NCI-H526 (cell line): ENCODE results near the gene ZNF317.

Experiments used
- DNase-seq, 2 experiments: peaks; one replicate each; lab custom pipeline; 2025; lab: John Stamatoyannopoulos, UW

ZNF317 gene

DNA sequence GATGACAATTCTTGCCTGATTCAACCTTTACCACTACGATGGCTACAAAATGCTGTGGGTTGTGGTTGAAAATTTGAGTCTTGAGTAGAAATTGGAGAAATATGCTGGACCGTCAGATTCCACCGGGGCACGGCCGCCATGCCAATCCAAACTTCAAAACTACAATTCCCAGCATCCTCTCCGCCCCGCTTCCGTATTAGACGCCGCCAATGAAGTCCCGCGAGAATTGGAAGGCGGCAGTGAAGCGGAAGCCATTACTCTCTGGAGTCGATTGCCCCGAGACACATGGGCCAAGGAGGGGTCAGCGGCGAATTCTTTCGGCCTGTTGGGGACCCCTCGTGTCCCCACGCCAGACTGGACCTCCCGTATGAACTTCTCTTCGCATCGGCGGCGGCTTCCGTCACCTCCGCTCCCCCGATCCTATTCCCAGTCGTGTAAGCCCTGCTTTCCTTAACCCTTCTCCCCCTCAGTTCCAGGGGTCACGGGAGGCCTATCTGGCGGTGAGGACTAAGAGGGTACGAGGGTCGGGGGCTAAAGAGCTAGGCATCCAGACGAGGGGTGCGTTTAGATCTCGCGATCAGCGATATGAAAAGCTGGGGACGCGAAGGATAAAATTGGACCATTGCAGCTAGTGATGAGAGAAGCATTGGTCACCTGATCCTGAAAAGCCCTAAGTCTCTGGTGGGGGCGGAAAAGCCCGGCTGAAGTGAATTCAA lies at the start of gene ZNF317:
ZNF317 (plus strand) TSS at position 239 of the 716 bp plus-strand sequence. CDS start 15,620 bp downstream, outside the sequence.
- DNase-seq, result peak; percentile 59 to 91

GRCh38 chr19:9107375-9107774 lies 32.8 kb upstream of the ZNF317 start, which contains the start of gene OR7G2:
Gene OR7G2 (minus strand): TSS chr19:9107475. CDS start chr19:9103243, 4,232 bp downstream.
- DNase-seq, result no peak

GRCh38 chr19:9109959-9110358 lies 30.2 kb upstream of the ZNF317 start:
- no peak for DNase-seq

- no peak for DNase-seq
Measured at GRCh38 chr19:9115307-9115813, 24.8 kb upstream of the ZNF317 start, which contains the start of gene OR7G1. Gene OR7G1 (minus strand): TSS chr19:9115763. CDS start chr19:9115763, 0 bp downstream.

DNA sequence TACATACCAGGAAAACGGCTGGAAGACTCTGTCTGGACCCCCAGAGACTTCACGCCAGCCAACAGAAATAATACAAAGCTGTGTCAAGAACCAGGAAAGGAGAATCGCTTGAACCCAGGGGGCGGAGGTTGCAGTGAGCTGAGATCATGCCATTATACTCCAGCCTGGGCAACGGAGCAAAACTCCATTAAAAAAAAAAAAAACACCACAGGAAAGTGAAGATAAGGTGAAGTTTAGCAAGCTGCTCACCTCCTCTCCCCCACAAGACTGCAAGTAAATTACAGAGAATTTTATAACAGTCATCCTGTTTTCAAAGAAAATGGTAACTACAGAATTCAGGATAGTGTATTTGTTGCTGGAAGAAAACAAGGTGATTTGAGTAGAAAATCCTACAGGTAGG lies 23.6 kb upstream of the ZNF317 start:
- no peak for DNase-seq

DNA sequence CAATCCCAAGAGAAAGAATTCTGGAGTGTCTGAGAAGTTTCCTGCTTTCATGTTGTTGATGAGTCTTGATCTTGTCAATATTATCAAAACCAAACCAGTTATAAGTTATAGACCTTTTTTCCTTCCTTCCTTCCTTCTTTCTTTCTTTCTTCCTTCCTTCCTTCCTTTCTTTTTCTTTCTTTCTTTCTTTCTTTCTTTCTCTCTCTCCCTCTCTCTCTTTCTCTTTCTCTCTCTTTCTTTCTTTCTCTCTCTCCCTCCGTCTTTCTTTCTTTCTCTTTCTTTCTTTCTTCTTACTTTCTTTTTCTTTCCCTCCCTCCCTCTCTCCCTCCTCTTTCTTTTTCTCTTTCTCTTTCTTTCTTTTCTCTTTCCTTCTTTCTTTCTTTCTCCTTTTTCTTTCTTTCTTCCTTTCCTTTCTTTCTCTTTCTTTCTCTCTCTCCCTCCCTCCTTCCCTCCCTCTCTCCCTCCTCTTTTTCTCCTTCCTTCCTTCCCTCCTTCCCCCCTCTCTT lies 13.2 kb upstream of the ZNF317 start, which contains the start of gene OR7G3:
OR7G3 (minus strand) TSS at position 51 of the 506 bp plus-strand sequence; CDS start at position 51, 0 bp downstream.
- DNase-seq, result no peak

- no peak for DNase-seq
Measured at GRCh38 chr19:9128171-9128570, 12.0 kb upstream of the ZNF317 start.

- DNase-seq, result no peak
Measured at GRCh38 chr19:9130965-9131364, 9.2 kb upstream of the ZNF317 start.

- no peak for DNase-seq
Measured at GRCh38 chr19:9132422-9132821, 7.8 kb upstream of the ZNF317 start.

DNA sequence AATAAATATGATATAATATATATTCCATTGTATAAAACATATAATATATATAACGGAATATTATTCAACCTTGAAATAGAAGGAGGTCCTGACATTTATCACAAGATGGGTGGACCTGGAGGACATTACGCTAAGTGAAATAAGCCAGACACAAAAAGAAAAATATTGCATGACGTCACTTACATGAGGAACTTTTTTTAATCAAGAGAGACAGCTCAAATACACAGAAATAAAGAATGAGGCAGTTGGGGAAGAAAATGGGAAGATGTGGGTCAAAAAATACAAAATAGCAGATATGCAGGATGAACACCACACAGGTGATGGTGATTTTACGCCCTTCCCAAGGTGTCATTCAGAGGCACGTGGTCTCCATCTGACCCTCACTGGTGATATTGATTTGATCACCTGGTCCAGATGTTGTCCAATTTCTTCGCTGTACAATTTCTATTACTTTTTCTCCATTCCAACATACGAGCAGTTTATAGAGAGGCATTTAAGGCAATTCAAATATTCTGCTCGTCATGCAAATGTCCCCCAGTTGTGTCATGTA lies 513 bp upstream of the ZNF317 start:
- peak in 1 of 2 experiments; percentile 1 for DNase-seq

GRCh38 chr19:9144920-9145319 lies 4.7 kb downstream of the ZNF317 start:
- DNase-seq, result no peak

DNA sequence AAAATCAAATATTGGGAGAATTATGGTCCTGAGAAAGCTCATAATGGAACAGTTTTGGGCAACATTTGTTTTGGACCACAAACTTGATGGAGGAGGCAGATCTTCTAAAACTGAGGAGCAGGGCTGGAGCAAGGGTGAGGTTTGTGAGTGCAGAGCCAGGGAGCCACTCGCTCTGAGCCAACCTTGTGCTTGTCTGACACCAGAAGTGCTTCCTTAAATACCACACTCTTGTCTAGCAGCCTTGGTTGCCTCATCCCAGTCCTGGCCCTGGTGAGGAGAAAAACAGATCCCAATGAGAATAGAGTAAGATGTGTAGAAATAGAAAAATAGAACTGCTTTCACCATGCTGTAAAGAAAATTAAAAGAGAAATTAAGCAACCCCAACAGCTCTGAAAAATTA lies 6.7 kb downstream of the ZNF317 start:
- no peak for DNase-seq

- no peak for DNase-seq
Measured at GRCh38 chr19:9148697-9149096, 8.5 kb downstream of the ZNF317 start.

DNA sequence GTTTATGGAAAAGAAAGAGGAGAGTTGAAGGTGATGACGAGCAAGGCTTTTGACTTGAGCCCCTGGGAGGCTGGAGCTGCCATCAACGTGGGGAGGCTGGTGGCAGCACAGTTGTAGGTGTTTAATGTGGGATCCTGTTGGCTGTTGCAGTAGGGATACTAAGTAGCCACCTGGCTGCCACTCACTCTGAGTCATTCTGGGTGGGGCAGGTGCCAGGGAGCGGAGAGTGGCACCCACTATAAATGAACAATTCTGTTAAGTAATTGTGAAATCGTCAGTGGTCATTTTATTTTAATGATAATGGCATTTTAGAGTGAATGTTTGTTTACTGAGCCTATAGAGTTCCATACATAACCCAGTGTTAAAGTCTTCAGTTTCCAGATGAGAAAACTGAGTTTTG lies 9.8 kb downstream of the ZNF317 start:
- no peak for DNase-seq

GRCh38 chr19:9150650-9151049 lies 10.5 kb downstream of the ZNF317 start:
- DNase-seq, result no peak

DNA sequence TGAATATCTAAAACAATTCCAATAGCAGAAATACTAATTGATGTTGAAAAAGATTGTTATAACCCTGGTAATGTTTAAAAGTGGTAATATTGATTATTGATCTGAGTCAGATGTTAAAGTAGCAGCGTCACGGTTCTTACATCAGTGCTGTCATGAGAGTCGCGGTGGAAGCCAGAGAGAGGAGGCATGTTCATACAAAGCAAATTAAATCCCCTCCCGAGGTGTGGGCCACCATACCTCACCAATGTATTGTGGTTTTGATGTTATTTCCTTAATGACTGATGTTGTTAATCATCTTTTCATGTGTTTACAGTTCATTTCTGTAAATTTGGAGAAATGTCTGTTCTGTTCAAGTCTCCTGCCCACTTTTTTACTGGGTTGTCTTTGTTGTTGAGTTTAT lies 11.2 kb downstream of the ZNF317 start:
- no peak for DNase-seq

DNA sequence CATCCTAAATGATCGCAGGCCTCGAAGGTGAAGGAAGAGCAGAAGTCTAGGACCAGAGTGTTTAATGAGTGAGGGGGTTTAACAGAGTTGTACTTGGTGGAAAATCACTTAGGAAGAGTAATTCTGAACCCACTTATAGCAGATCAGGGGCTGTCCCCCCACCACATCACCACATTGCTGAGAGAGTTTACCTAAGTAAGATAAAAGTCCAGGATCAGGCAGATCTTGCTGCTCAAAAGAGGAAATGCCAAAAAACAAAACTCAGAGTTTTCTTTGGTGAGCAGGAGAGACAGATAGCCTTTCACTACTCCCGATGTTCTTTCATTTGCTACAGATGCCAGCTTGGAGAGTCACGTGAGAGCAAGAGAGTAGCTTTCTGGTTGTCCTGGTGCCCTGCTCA lies 15.4 kb downstream of the ZNF317 start:
- no peak for DNase-seq

DNA sequence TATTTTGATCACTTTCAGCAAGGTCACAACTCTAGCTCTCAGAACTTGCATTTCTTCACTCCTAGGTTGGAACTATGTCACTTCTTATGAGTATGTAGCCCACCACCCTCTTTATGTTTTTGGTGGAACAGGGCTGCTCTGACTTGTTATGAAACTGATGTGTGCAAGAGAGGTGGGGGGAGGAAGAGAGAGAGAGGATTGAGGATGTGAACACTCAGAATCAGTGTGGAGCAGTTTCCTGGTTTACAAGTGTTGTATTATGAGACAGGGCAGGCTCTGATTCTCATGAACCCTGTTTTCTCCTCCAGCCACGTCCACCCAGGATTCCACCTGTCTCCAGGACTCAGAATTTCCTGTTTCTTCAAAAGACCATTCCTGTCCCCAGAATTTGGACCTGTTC lies 16.1 kb downstream of the ZNF317 start:
- no peak for DNase-seq

DNA sequence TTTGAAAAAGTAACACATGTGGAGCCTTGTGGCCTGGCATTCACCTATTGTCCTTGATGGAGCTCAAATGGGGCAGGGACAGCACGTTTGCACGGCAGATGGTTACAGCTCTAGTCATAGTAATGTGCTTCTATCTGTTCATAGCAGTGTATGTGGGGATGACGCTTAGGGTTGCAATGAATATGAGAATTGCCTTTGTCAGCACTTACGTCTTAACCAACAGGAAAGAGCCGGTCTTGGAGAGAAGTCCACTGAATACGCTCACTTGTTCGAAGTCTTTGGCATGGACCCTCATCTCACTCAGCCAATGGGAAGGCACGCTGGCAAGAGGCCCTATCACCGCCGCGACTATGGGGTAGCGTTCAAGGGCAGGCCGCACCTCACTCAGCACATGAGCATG lies 19.7 kb downstream of the ZNF317 start:
- DNase-seq, result no peak

DNA sequence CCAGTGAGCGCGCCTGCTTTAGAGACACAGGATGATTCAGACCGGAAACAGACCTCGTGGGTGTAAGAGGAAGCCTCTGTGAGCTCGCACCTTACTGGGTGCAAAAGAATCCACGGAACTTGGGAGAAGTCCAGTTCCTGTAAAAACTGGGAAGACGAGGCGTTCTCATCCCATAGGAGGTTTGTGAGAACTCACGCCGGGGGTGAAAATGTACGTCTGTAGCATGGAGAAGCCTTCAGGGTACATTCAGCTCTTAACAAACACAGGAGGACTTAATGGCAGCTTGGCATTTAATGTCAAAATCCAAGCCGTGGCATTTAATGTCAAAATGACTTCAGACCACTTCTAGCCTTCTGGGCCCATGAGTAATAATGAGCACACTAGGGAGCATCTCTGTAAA lies 21.2 kb downstream of the ZNF317 start:
- no peak for DNase-seq

DNA sequence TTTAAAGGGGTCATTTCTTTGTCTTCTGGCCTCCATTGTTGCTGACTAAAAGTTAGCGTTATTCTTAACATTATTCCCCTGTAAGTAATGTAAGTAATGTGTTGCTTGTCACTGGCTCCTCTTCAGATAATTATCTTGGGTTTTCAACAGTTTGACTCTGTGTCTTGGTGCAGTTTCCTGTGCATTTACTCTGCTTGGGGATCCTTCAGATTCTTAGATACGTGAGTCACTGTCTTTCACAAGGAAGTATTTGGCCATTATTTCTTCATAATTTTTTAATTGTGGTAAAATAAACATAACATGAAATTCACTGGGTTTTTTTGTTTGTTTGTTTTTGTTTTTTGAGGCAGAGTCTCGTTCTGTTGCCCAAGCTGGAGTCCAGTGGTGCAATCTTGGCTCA lies 25.1 kb downstream of the ZNF317 start:
- DNase-seq, result no peak

DNA sequence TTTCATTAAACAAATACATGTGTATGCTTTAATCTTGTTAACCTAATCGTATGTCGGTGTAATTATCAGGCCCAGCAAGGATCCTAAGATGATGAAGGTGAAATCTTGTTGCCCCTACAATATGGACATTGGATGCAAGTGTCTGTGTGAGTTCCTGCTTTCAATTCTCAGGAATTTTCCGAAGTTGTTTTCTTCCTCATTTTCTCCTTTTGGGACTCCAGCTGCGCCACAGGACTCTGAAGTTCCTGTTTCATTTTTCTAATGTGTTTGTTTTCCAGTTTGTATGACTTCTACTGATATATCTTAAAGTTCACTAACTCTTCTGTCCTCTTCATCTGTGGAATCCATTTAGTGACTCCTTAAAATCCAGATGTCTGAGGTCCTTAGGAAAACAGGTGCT lies 26.6 kb downstream of the ZNF317 start:
- DNase-seq, result no peak

DNA sequence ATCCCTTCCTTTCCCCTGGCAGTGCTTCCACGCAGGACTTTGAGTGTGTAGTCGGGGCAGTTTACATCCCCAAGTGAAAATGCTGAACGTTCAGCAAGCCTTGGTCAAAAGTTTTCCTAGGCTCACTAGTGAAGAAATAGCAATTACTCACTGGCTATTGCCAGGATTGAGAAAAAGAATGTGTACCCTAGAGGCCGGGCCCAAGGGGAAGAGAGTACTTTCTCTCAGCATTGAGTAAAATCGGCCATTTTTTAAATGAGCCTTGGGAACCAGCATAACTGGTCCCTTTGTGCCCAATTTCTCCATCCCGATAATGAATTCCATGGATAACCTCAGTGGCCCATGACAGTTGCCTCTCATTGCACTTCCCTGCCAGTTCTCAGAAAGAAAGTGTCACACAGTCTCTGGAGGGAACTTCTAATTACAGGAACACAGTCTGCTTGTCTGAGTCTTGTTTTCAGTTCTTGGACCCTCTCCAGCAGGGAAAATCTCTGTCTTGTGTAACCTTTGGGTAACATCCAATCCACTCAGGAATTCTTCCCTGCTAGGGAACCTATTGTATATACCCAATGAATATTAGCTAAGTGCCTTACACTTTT lies 31.3 kb downstream of the ZNF317 start:
- no peak for DNase-seq
